IMR-90 (cell line): ENCODE data around the gene HECW1. TPM values are rescaled to one million over a fixed set of nuclear protein-coding genes. Genes with fewer than 3 reads are reported as not detected.

ENCODE experiments used
- ATAC-seq: fragments of 200-7000 bp; cut with Tn5 transposase; 2 replicates; pipeline ENCODE4 v1.9.1; 2020; ENCODE audit warnings: low read depth, mild to moderate bottlenecking, moderate library complexity
- BruUV-seq: library from RNA; stranded (reverse); fragments of 400-500 nt; replicated peaks from 2 replicates; lab custom pipeline; 2021; lab: Mats Ljungman, UMichigan
- CTCF ChIA-PET: fragments of 300-600 bp; formaldehyde crosslinking; extraction: SDS; loops from one replicate; lab custom pipeline; 2021; ENCODE audit warnings: antibody characterized with exemption; lab: Yijun Ruan, JAX
- POLR2A ChIA-PET: fragments of 300-600 bp; sonication (Branson Sonifier 250); formaldehyde crosslinking; loops from one replicate; lab custom pipeline; 2022; ENCODE audit warnings: antibody characterized with exemption; ENCODE audit not compliant: unreplicated experiment; lab: Charles Lee
- DNase-seq: peaks from one replicate; pipeline ENCODE4 v3.0.0; 2013
- H2AFZ ChIP-seq: replicated peaks from 2 replicates; pipeline ENCODE3; 2013; ENCODE audit warnings: low read length, mild to moderate bottlenecking; ENCODE audit not compliant: poor library complexity
- H2AK5ac ChIP-seq: 2 replicates; pipeline ENCODE4 v1.6.1; 2013; ENCODE audit warnings: low read depth, low read length, inconsistent platforms
- H2AK9ac ChIP-seq: replicated peaks from 2 replicates; pipeline ENCODE3; 2013; ENCODE audit warnings: mild to moderate bottlenecking, low read depth, low read length, moderate library complexity; ENCODE audit not compliant: poor library complexity
- H2BK120ac ChIP-seq: 2 replicates; pipeline ENCODE4 v1.6.1; 2013; ENCODE audit warnings: low read depth, low read length, inconsistent platforms
- H2BK15ac ChIP-seq: 3 replicates; pipeline ENCODE4 v1.6.1; 2013; ENCODE audit warnings: low read depth, low read length, inconsistent platforms
- H2BK20ac ChIP-seq: 2 replicates; pipeline ENCODE4 v1.6.1; 2013; ENCODE audit warnings: low read depth, mild to moderate bottlenecking, inconsistent platforms, low read length, moderate library complexity
- H2BK5ac ChIP-seq: 2 replicates; pipeline ENCODE4 v1.6.1; 2013; ENCODE audit warnings: mild to moderate bottlenecking, low read depth, low read length, inconsistent platforms; ENCODE audit not compliant: poor library complexity, severe bottlenecking
- H3K14ac ChIP-seq: replicated peaks from 2 replicates; pipeline ENCODE4 v1.6.1; 2013; ENCODE audit warnings: low read depth, low read length, inconsistent platforms
- H3K18ac ChIP-seq: 2 replicates; pipeline ENCODE4 v1.6.1; 2013; ENCODE audit warnings: low read depth, low read length, control low read depth
- H3K23ac ChIP-seq: 2 replicates; pipeline ENCODE4 v1.6.1; 2013; ENCODE audit warnings: low read depth, low read length, inconsistent platforms
- H3K27ac ChIP-seq: 2 replicates; pipeline ENCODE4 v1.5.1; 2013; ENCODE audit warnings: mild to moderate bottlenecking, control low read depth, low read length; ENCODE audit not compliant: insufficient read depth
- H3K27me3 ChIP-seq: 2 replicates; pipeline ENCODE4 v1.6.1; 2013; ENCODE audit warnings: low read length; ENCODE audit not compliant: control insufficient read depth, insufficient read depth
- H3K36me3 ChIP-seq: 2 replicates; pipeline ENCODE4 v1.6.1; 2013; ENCODE audit warnings: low read length, mixed read lengths; ENCODE audit not compliant: control insufficient read depth, insufficient read depth
- H3K4ac ChIP-seq: 2 replicates; pipeline ENCODE4 v1.6.1; 2013; ENCODE audit warnings: low read depth, low read length, inconsistent platforms
- H3K4me1 ChIP-seq: 2 replicates; pipeline ENCODE4 v1.6.1; 2013; ENCODE audit warnings: low read length, mixed read lengths; ENCODE audit not compliant: control insufficient read depth, insufficient read depth
- H3K4me2 ChIP-seq: 2 replicates; pipeline ENCODE4 v1.6.1; 2013; ENCODE audit warnings: low read depth, mild to moderate bottlenecking, control low read depth, low read length, moderate library complexity
- H3K4me3 ChIP-seq: 2 replicates; pipeline ENCODE4 v1.5.1; 2013; ENCODE audit warnings: low read depth, mild to moderate bottlenecking, control low read depth, low read length, moderate library complexity; ENCODE audit not compliant: insufficient read depth
- H3K56ac ChIP-seq: 2 replicates; pipeline ENCODE4 v1.6.1; 2013; ENCODE audit warnings: low read length, inconsistent platforms; ENCODE audit not compliant: insufficient read depth; ENCODE audit errors: extremely low read depth
- H3K79me1 ChIP-seq, 2 experiments: 2 replicates each; pipeline ENCODE4 v1.6.1; 2013; ENCODE audit warnings: low read length in 2 of 2, inconsistent platforms in 1 of 2, low read depth in 1 of 2
- H3K9ac ChIP-seq: 2 replicates; pipeline ENCODE4 v1.6.1; 2013; ENCODE audit warnings: low read depth, low read length, control low read depth
- H3K9me1 ChIP-seq: 2 replicates; pipeline ENCODE4 v1.6.1; 2013; ENCODE audit warnings: low read length, inconsistent platforms; ENCODE audit not compliant: insufficient read depth
- H3K9me3 ChIP-seq: 2 replicates; pipeline ENCODE4 v1.6.1; 2013; ENCODE audit warnings: low read length; ENCODE audit not compliant: control insufficient read depth, insufficient read depth
- H4K20me1 ChIP-seq: 2 replicates; pipeline ENCODE4 v1.6.1; 2013; ENCODE audit warnings: low read length, inconsistent platforms; ENCODE audit not compliant: insufficient read depth
- H4K5ac ChIP-seq: 2 replicates; pipeline ENCODE4 v1.6.1; 2013; ENCODE audit warnings: mild to moderate bottlenecking, low read depth, low read length, control low read depth
- H4K8ac ChIP-seq, 2 experiments: 2 replicates each; pipeline ENCODE4 v1.6.1; 2013; ENCODE audit warnings: low read depth in 2 of 2, low read length in 2 of 2, control low read depth in 1 of 2, inconsistent platforms in 1 of 2
- H4K91ac ChIP-seq: 2 replicates; pipeline ENCODE4 v1.6.1; 2013; ENCODE audit warnings: low read depth, low read length, inconsistent platforms; ENCODE audit not compliant: insufficient read depth
- CHD1 ChIP-seq: IDR thresholded peaks from 2 replicates; pipeline ENCODE4 v1.6.1; 2012; ENCODE audit warnings: low read depth, low read length, improper control_type of control experiment
- FOS ChIP-seq: fragments of 150-350 bp; IDR thresholded peaks from 2 replicates; pipeline ENCODE4 v1.6.1; 2016; ENCODE audit warnings: low read depth, low read length
- MXI1 ChIP-seq: IDR thresholded peaks from 2 replicates; pipeline ENCODE4 v1.6.1; 2012; ENCODE audit warnings: low read depth, mild to moderate bottlenecking, low read length, moderate library complexity, borderline replicate concordance
- NFE2L2 ChIP-seq: fragments of 150-350 bp; IDR thresholded peaks from 2 replicates; pipeline ENCODE4 v1.6.1; 2016; ENCODE audit warnings: low read depth, mild to moderate bottlenecking, low read length
- RAD21 ChIP-seq: IDR thresholded peaks from 2 replicates; pipeline ENCODE4 v1.6.1; 2012; ENCODE audit warnings: low read length, improper control_type of control experiment
- WGBS, 2 experiments: methylation state at CpG; one replicate each; pipeline versions ENCODE4 v1.1.5 to v1.1.7; 2013; ENCODE audit warnings: missing lambda C conversion rate in 2 of 2; ENCODE audit not compliant: insufficient read length in 1 of 2; ENCODE audit errors: extremely low coverage in 2 of 2; 5-methylcytosine and 5-hydroxymethylcytosine counted together
- dilution Hi-C: fragments of 300-500 bp; cut with HindIII; formaldehyde crosslinking; loops from one replicate; pipeline ENCODE4 v1.14.3; 2018; ENCODE audit warnings: low sequenced_read_pairs; ENCODE audit not compliant: unreplicated experiment
- in situ Hi-C: fragments of 300-500 bp; cut with MboI; formaldehyde crosslinking; loops from 3 replicates; pipeline ENCODE4 v1.14.3; 2019; ENCODE audit warnings: low sequenced_read_pairs, inconsistent platforms, mixed read lengths
- intact Hi-C: fragments of 100-400 bp; cut with micrococcal nuclease; formaldehyde crosslinking; loops from 2 replicates; pipeline ENCODE4 v1.10.0; 2022
- polyA plus RNA-seq, 3 experiments: library from polyadenylated mRNA; depleted of rRNA; stranded (reverse); fragments of >200 nt; gene quantifications; 2 replicates each; pipeline ENCODE4 v1.2.3, GENCODE V29; 2012; ENCODE audit warnings: low replicate concordance in 1 of 3
- total RNA-seq: library from RNA; depleted of rRNA; stranded (reverse); fragments of >200 nt; gene quantifications from 2 replicates; pipeline ENCODE4 v1.2.3, GENCODE V29; 2012

Gene HECW1
- total and polyA plus RNA-seq, 2 of the 4 experiments (the other 2 are of a cell fraction), result 0.56 to 1.3 TPM

- no peaks in the 10 kb centered on the region for H4K20me1 ChIP-seq
- no peak overlapping the region for H3K23ac ChIP-seq
- intact Hi-C loops, result no loop called here
- no peak overlapping the region for H3K56ac ChIP-seq
- no peak overlapping the region for H2BK120ac ChIP-seq
- no peak overlapping the region for H3K9ac ChIP-seq
- H3K4ac ChIP-seq, result no peak overlapping the region
- H3K79me1 ChIP-seq, result no peaks in the 10 kb centered on the region
- H3K14ac ChIP-seq, result no peak overlapping the region
- ATAC-seq, result no peak
- H3K9me3 ChIP-seq, result no peaks in the 10 kb centered on the region
- H3K36me3 ChIP-seq, result no peaks in the 10 kb centered on the region
- H2BK20ac ChIP-seq, result no peak overlapping the region
- no peaks in the 10 kb centered on the region for H3K4me1 ChIP-seq
- no peak overlapping the region for H3K18ac ChIP-seq
- POLR2A ChIA-PET, result no interaction called here
- H4K91ac ChIP-seq, result no peak overlapping the region
- no peaks in the 10 kb centered on the region for H3K9me1 ChIP-seq
- no CpG with 5 or more reads among the region's 4 CpGs for WGBS, 2 experiments
- H3K27ac ChIP-seq, result no peak overlapping the region
- dilution Hi-C loops, result loop anchor here (25.0 kb wide), 1 partner anchor 298 kb away; the partner anchor contains the start of genes MRPL32 and PSMA2
- no peak overlapping the region for H4K8ac ChIP-seq
- H2AK5ac ChIP-seq, result no peak overlapping the region
- no peak for DNase-seq
- no peak overlapping the region for H3K4me2 ChIP-seq
- H4K5ac ChIP-seq, result no peak overlapping the region
- H2AK9ac ChIP-seq, result no peak overlapping the region
- no peak overlapping the region for H2AFZ ChIP-seq
- TF ChIP-seq NFE2L2 (no peak), RAD21 (no peak), FOS (no peak), CHD1 (no peak), MXI1 (no peak)
- in situ Hi-C loops, result no loop called here
- no peak overlapping the region for H2BK15ac ChIP-seq
- no peak overlapping the region for H3K4me3 ChIP-seq
- H3K27me3 ChIP-seq, result peaks cover 8% of the 10 kb centered on the region; the same call in 1 of the 2 replicates
- no TSS peak for BruUV-seq
- CTCF ChIA-PET, result no interaction called here
- H2BK5ac ChIP-seq, result no peak overlapping the region
Measured at GRCh38 chr7:43234968-43235367, 122.5 kb downstream of the HECW1 start.
